HepG2 (cell line): Measurements from ENCODE around the gene PAQR7. TPM values are rescaled to one million over a fixed set of nuclear protein-coding genes. Genes with fewer than 3 reads are reported as not detected.

ENCODE experiments used
- ATAC-seq: fragments of 200-7000 bp; cut with Tn5 transposase; 3 replicates; pipeline ENCODE4 v1.9.1; 2020; ENCODE audit warnings: mild to moderate bottlenecking, moderate library complexity
- BruUV-seq: library from RNA; stranded (reverse); fragments of 400-500 nt; replicated peaks from 2 replicates; lab custom pipeline; 2021; lab: Mats Ljungman, UMichigan
- CTCF ChIA-PET: fragments of 300-600 bp; formaldehyde crosslinking; extraction: SDS; loops from one replicate; lab custom pipeline; 2021; ENCODE audit warnings: low total read pairs, inconsistent platforms, low intra/inter-chr PET ratio; lab: Yijun Ruan, JAX
- POLR2A ChIA-PET: fragments of 350-600 bp; sonication (Branson Sonifier 250); formaldehyde crosslinking; loops from one replicate; lab custom pipeline; 2020; ENCODE audit warnings: antibody characterized with exemption, inconsistent platforms; lab: Yijun Ruan, JAX
- DNase-seq: peaks from one replicate; pipeline ENCODE4 v3.0.0-alpha.2; 2015; ENCODE audit warnings: low spot score
- FAIRE-seq: peaks from 3 replicates; lab custom pipeline; 2011; peaks lifted over from hg19 to GRCh38; lab: Jason Lieb, UNC
- H2AFZ ChIP-seq: one replicate; pipeline ENCODE4 v1.6.1; 2011; ENCODE audit warnings: low read length, inconsistent platforms
- H3K27ac ChIP-seq: fragments of 300-600 bp; 3 replicates; pipeline ENCODE4 v1.8.0; 2011; ENCODE audit warnings: mixed run types, mild to moderate bottlenecking, mixed read lengths, low read length, inconsistent platforms; ENCODE audit not compliant: insufficient read depth; ENCODE audit errors: extremely low read length
- H3K27me3 ChIP-seq, 2 experiments: fragments of 200-600 bp in 1 of 2; 2 replicates in 1 of 2; 3 replicates in 1 of 2; pipeline versions ENCODE4 v1.6.0 to v1.8.0; 2011; ENCODE audit warnings: low read length in 2 of 2, mild to moderate bottlenecking in 2 of 2, moderate library complexity in 2 of 2, inconsistent platforms in 1 of 2; ENCODE audit not compliant: insufficient read depth in 2 of 2, control insufficient read depth in 1 of 2
- H3K36me3 ChIP-seq, 2 experiments: fragments of 200-600 bp in 1 of 2; replicated peaks in 1 of 2; 2 replicates in 1 of 2; 3 replicates in 1 of 2; pipeline versions ENCODE4 v1.5.1 to v1.8.0; 2011; ENCODE audit warnings: low read length in 2 of 2, inconsistent platforms in 1 of 2; ENCODE audit not compliant: insufficient read depth in 2 of 2, control insufficient read depth in 1 of 2
- H3K4me1 ChIP-seq: 2 replicates; pipeline ENCODE4 v1.5.1; 2012; ENCODE audit warnings: low read length, inconsistent platforms; ENCODE audit not compliant: insufficient read depth
- H3K4me2 ChIP-seq: 2 replicates; pipeline ENCODE4 v1.6.0; 2011; ENCODE audit warnings: low read depth, low read length, inconsistent platforms
- H3K4me3 ChIP-seq, 3 experiments: fragments of 200-600 bp in 1 of 3; sonication (generic), shearing (Covaris generic) in 1 of 3; replicated peaks in 1 of 3; 2 replicates each; pipeline ENCODE4 v1.5.1; 2011 to 2016; ENCODE audit warnings: low read length in 3 of 3, inconsistent platforms in 2 of 3, low read depth in 2 of 3, mild to moderate bottlenecking in 2 of 3, control low read depth in 1 of 3, mixed read lengths in 1 of 3; ENCODE audit not compliant: insufficient read depth in 1 of 3
- H3K79me2 ChIP-seq: one replicate; pipeline ENCODE4 v1.6.1; 2011; ENCODE audit warnings: low read length, inconsistent platforms; ENCODE audit not compliant: insufficient read depth
- H3K9ac ChIP-seq: 2 replicates; pipeline ENCODE4 v1.6.0; 2011; ENCODE audit warnings: mild to moderate bottlenecking, low read depth, low read length, inconsistent platforms; ENCODE audit not compliant: insufficient read depth
- H3K9me3 ChIP-seq: 2 replicates; pipeline ENCODE4 v1.5.1; 2012; ENCODE audit warnings: mild to moderate bottlenecking, low read length
- H4K20me1 ChIP-seq: 2 replicates; pipeline ENCODE4 v1.6.0; 2011; ENCODE audit warnings: inconsistent platforms, mild to moderate bottlenecking, low read length, moderate library complexity; ENCODE audit not compliant: insufficient read depth
- AGO1 ChIP-seq: fragments of 200-400 bp; formaldehyde crosslinking; IDR thresholded peaks from 2 replicates; pipeline ENCODE4 v1.6.1; 2017; ENCODE audit warnings: mild to moderate bottlenecking, low read depth, low read length, moderate library complexity; ENCODE audit not compliant: poor library complexity, severe bottlenecking
- GATAD1 ChIP-seq: IDR thresholded peaks from 2 replicates; pipeline ENCODE4 v1.6.1; 2016; ENCODE audit warnings: missing genetic modification reagents, missing compliant biosample characterization
- HMGA1 ChIP-seq: sonication (generic); formaldehyde crosslinking; conservative IDR thresholded peaks from 2 replicates; pipeline ENCODE4 v1.4.0; 2020; ENCODE audit warnings: missing genetic modification reagents
- MTA1 ChIP-seq: sonication (generic); formaldehyde crosslinking; IDR thresholded peaks from 2 replicates; pipeline ENCODE4 v1.4.0; 2020; ENCODE audit warnings: missing genetic modification reagents, mild to moderate bottlenecking, borderline replicate concordance
- NR2F2 ChIP-seq: IDR thresholded peaks from 2 replicates; pipeline ENCODE4 v1.6.1; 2012; ENCODE audit warnings: low read depth, inconsistent platforms, borderline replicate concordance
- RFX3 ChIP-seq: IDR thresholded peaks from 2 replicates; pipeline ENCODE4 v1.6.1; 2016; ENCODE audit warnings: missing biosample characterization, missing genetic modification reagents
- SP2 ChIP-seq: sonication (generic); formaldehyde crosslinking; IDR thresholded peaks from 2 replicates; pipeline ENCODE4 v1.5.1; 2020; ENCODE audit warnings: mild to moderate bottlenecking, missing genetic modification reagents
- SRSF9 ChIP-seq: fragments of 200-400 bp; formaldehyde crosslinking; IDR thresholded peaks from 2 replicates; pipeline ENCODE4 v1.6.1; 2018; ENCODE audit warnings: borderline replicate concordance, mild to moderate bottlenecking, low read depth, low read length; ENCODE audit not compliant: insufficient read depth, poor library complexity, severe bottlenecking
- TEAD3 ChIP-seq: optimal IDR thresholded peaks from 2 replicates; pipeline ENCODE3; 2016; ENCODE audit warnings: borderline replicate concordance
- WIZ ChIP-seq: sonication (generic); formaldehyde crosslinking; IDR thresholded peaks from 2 replicates; pipeline ENCODE4 v1.5.1; 2020; ENCODE audit warnings: mild to moderate bottlenecking, missing genetic modification reagents
- ZFP62 ChIP-seq: sonication (generic); formaldehyde crosslinking; IDR thresholded peaks from 2 replicates; pipeline ENCODE4 v1.4.0; 2020; ENCODE audit warnings: missing genetic modification reagents
- ZKSCAN1 ChIP-seq: fragments of 150-350 bp; IDR thresholded peaks from 2 replicates; pipeline ENCODE4 v1.6.1; 2014; ENCODE audit warnings: low read length
- ZNF121 ChIP-seq: sonication (generic); formaldehyde crosslinking; IDR thresholded peaks from 2 replicates; pipeline ENCODE4 v1.5.0; 2020; ENCODE audit warnings: mild to moderate bottlenecking, missing genetic modification reagents
- ZNF230 ChIP-seq: sonication (generic); formaldehyde crosslinking; IDR thresholded peaks from 2 replicates; pipeline ENCODE4 v1.4.0; 2020; ENCODE audit warnings: mild to moderate bottlenecking, missing genetic modification reagents
- ZNF282 ChIP-seq: fragments of 450-650 bp; IDR thresholded peaks from 2 replicates; pipeline ENCODE4 v1.6.1; 2018; ENCODE audit not compliant: partially characterized antibody
- ZNF432 ChIP-seq: sonication (generic); formaldehyde crosslinking; IDR thresholded peaks from 2 replicates; pipeline ENCODE4 v1.5.0; 2020; ENCODE audit warnings: missing genetic modification reagents, mild to moderate bottlenecking, borderline replicate concordance
- ZNF556 ChIP-seq: sonication (generic); formaldehyde crosslinking; IDR thresholded peaks from 2 replicates; pipeline ENCODE4 v1.4.0; 2020; ENCODE audit warnings: mild to moderate bottlenecking, missing genetic modification reagents, borderline replicate concordance
- WGBS: methylation state at CpG from one replicate; pipeline ENCODE4 v1.1.6; 2017; ENCODE audit warnings: low lambda C conversion rate; 5-methylcytosine and 5-hydroxymethylcytosine counted together
- in situ Hi-C: cut with HindIII; loops from 2 replicates; pipeline ENCODE4 v1.10.0; 2017; ENCODE audit warnings: low pct_unique_long_range_greater_than_20kb; ENCODE audit not compliant: extremely low pct_ligation_motif_present
- intact Hi-C: fragments of 100-400 bp; cut with micrococcal nuclease; formaldehyde crosslinking; loops from one replicate; pipeline ENCODE4 v1.10.0; 2022; ENCODE audit not compliant: unreplicated experiment
- polyA plus RNA-seq, 8 experiments: library from polyadenylated mRNA; depleted of rRNA in 3 of 8; stranded (reverse) in 7 of 8; unstranded in 1 of 8; fragments of >200 nt; fragmentation: Illumina TruSeq in 4 of 8; extraction: Trizol in 4 of 8; gene quantifications; 2 replicates each; pipeline versions ENCODE4 v1.2.1 to v1.2.3, GENCODE V29; 2011 to 2016; ENCODE audit warnings: low read depth in 4 of 8, missing spikeins in 1 of 8, mixed read lengths in 1 of 8; ENCODE audit not compliant: insufficient read depth in 1 of 8
- total RNA-seq, 5 experiments: library from RNA; depleted of rRNA; stranded (reverse); fragments of >200 nt; fragmentation: Illumina TruSeq; extraction: Trizol; gene quantifications; 2 replicates each; pipeline ENCODE4 v1.2.3, GENCODE V29; 2016; ENCODE audit warnings: low read depth in 1 of 5
- TF ChIP-seq, protein P1 (sequence below): sonication (generic); formaldehyde crosslinking; IDR thresholded peaks from 2 replicates; pipeline ENCODE4 v1.4.0; 2020; ENCODE audit warnings: missing genetic modification reagents, borderline replicate concordance
- TF ChIP-seq, protein P2 (sequence below): sonication (generic); formaldehyde crosslinking; IDR thresholded peaks from 2 replicates; pipeline ENCODE4 v1.4.0; 2020; ENCODE audit warnings: mild to moderate bottlenecking, missing genetic modification reagents
- TF ChIP-seq, protein P3 (sequence below): sonication (generic); formaldehyde crosslinking; IDR thresholded peaks from 2 replicates; pipeline ENCODE4 v1.8.1; 2023; ENCODE audit warnings: mild to moderate bottlenecking, moderate library complexity, missing genetic modification reagents

PAQR7 gene
- total and polyA plus RNA-seq, 2 of the 13 experiments (the other 11 are each of a cell fraction or from before 2014, with no cell fraction given): 13.2 to 16.6 TPM

DNA sequence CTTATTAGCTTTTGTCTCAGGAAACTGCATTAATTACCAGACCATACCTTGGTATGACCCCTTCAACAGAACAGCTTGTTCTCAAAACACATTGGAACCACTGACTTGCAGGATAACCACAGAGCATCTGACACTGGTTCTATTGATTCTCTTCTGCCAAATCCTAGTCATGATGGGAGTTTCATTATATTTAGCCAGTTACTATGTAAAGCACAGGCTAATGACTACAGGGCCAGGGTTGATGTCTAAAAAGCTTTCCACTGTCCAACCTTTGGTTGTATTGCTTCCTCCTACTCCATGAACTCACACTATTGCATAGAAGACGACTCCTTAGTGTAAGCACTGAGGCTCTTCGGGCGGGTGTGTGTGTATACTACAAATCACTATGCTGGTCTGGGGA lies 27.0 kb upstream of the PAQR7 start (continued):
- TF ChIP-seq, protein P1, sequence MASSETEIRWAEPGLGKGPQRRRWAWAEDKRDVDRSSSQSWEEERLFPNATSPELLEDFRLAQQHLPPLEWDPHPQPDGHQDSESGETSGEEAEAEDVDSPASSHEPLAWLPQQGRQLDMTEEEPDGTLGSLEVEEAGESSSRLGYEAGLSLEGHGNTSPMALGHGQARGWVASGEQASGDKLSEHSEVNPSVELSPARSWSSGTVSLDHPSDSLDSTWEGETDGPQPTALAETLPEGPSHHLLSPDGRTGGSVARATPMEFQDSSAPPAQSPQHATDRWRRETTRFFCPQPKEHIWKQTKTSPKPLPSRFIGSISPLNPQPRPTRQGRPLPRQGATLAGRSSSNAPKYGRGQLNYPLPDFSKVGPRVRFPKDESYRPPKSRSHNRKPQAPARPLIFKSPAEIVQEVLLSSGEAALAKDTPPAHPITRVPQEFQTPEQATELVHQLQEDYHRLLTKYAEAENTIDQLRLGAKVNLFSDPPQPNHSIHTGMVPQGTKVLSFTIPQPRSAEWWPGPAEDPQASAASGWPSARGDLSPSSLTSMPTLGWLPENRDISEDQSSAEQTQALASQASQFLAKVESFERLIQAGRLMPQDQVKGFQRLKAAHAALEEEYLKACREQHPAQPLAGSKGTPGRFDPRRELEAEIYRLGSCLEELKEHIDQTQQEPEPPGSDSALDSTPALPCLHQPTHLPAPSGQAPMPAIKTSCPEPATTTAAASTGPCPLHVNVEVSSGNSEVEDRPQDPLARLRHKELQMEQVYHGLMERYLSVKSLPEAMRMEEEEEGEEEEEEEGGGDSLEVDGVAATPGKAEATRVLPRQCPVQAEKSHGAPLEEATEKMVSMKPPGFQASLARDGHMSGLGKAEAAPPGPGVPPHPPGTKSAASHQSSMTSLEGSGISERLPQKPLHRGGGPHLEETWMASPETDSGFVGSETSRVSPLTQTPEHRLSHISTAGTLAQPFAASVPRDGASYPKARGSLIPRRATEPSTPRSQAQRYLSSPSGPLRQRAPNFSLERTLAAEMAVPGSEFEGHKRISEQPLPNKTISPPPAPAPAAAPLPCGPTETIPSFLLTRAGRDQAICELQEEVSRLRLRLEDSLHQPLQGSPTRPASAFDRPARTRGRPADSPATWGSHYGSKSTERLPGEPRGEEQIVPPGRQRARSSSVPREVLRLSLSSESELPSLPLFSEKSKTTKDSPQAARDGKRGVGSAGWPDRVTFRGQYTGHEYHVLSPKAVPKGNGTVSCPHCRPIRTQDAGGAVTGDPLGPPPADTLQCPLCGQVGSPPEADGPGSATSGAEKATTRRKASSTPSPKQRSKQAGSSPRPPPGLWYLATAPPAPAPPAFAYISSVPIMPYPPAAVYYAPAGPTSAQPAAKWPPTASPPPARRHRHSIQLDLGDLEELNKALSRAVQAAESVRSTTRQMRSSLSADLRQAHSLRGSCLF (CRISPR knock-in tag): no peak
- TF ChIP-seq AGO1 (no peak), ZNF556 (no peak)

DNA sequence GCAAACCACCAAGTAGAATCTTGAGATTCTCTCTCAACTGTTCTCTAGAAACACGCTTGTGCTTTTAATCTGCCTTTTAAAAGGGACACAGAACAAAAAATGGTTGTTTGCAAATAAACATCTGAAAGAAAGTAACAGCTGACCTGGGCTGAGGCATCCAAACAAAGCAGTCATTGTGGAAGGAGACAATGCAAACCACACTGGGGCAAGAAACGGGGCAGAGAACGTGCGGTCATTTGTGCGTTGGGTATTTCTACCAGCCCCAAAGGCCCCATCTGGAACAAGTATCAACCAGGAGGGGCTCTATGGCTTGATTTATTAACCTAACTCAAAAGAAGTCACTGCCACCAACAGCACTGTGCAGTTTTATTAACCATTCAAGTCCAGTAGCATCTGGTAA lies 24.7 kb upstream of the PAQR7 start:
- H3K27ac ChIP-seq: no peak overlapping the region
- no peak for ATAC-seq
- WGBS: 96% methylated on average over 5 of the region's 5 CpGs
- POLR2A ChIA-PET: interaction anchor here (0.6 kb wide), 1 partner anchor 104 kb away, joined by 4 read pairs; no protein-coding TSS in a partner anchor
- peaks cover 36% of the 10 kb centered on the region for H3K79me2 ChIP-seq
- no peak for DNase-seq
- no peaks in the 10 kb centered on the region; a peak in 1 of 5 replicates for H3K27me3 ChIP-seq
- no peaks in the 10 kb centered on the region for H3K9me3 ChIP-seq
- in situ Hi-C loops (no loop called here), intact Hi-C loops (no loop called here)
- H3K4me2 ChIP-seq: no peak overlapping the region
- no peak overlapping the region for H2AFZ ChIP-seq
- no peak for FAIRE-seq
- H3K4me1 ChIP-seq: peaks cover 27% of the 10 kb centered on the region
- no peak overlapping the region for H3K9ac ChIP-seq
- H3K36me3 ChIP-seq: peaks cover 6 to 57% of the 10 kb centered on the region in 2 experiments
- CTCF ChIA-PET: no interaction called here
- peaks cover 3% of the 10 kb centered on the region; the same call in 1 of the 2 replicates for H4K20me1 ChIP-seq
- no peak overlapping the region for H3K4me3 ChIP-seq
- no TSS peak for BruUV-seq
- TF ChIP-seq SP2 (CRISPR knock-in tag) (no peak), ZFP62 (CRISPR knock-in tag) (no peak), NR2F2 (no peak), MTA1 (CRISPR knock-in tag) (no peak), ZNF432 (CRISPR knock-in tag) (no peak), ZNF282 (no peak), ZKSCAN1 (no peak), HMGA1 (CRISPR knock-in tag) (no peak), ZNF230 (CRISPR knock-in tag) (no peak), TEAD3 (no peak), RFX3 (no peak), WIZ (CRISPR knock-in tag) (no peak), GATAD1 (CRISPR knock-in tag) (no peak), SRSF9 (no peak), ZNF121 (no peak)
- TF ChIP-seq, protein P2, sequence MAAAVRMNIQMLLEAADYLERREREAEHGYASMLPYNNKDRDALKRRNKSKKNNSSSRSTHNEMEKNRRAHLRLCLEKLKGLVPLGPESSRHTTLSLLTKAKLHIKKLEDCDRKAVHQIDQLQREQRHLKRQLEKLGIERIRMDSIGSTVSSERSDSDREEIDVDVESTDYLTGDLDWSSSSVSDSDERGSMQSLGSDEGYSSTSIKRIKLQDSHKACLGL (CRISPR knock-in tag): no peak
- TF ChIP-seq, protein P3, sequence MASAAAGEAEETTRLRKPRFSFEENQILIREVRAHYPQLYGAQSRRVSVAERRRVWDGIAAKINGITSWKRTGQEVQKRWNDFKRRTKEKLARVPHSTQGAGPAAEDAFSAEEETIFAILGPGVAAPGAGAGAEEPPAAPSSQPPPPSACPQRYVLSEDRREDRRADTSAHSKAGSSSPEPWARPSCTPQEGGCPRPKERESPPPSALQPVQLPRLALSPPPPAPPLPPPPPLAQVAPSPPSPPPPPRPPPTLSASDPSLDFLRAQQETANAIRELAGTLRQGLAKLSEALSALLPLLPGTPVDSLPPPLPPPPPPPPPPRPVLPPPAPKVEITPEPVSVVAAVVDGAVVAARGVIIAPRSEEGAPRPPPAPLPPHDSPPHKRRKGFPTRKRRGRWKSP: no peak
